Mucosa of rectum (tissue), 2 donors: ENCODE measurements around the gene IL36B.

Experiments used
- H3K27ac ChIP-seq, 2 donors: one replicate each; pipeline ENCODE4 v1.7.0; 2013; ENCODE audit warnings: inconsistent platforms in 2 of 2, low read depth in 2 of 2, low read length in 2 of 2
- H3K27me3 ChIP-seq, 2 donors: one replicate each; pipeline ENCODE4 v1.7.0; 2013; ENCODE audit warnings: low read length in 2 of 2; ENCODE audit not compliant: control insufficient read depth in 2 of 2, insufficient read depth in 2 of 2
- H3K36me3 ChIP-seq, 2 donors: one replicate each; pipeline ENCODE4 v1.7.0; 2013; ENCODE audit warnings: low read length in 2 of 2; ENCODE audit not compliant: control insufficient read depth in 2 of 2, insufficient read depth in 2 of 2
- H3K4me1 ChIP-seq, 2 donors: one replicate each; pipeline ENCODE4 v1.7.0; 2013; ENCODE audit warnings: low read length in 2 of 2, mild to moderate bottlenecking in 1 of 2; ENCODE audit not compliant: control insufficient read depth in 2 of 2, insufficient read depth in 2 of 2
- H3K4me3 ChIP-seq, 2 donors: one replicate each; pipeline ENCODE4 v1.7.0; 2013; ENCODE audit warnings: low read length in 2 of 2
- H3K9ac ChIP-seq, 2 donors: one replicate each; pipeline ENCODE4 v1.7.0; 2013; ENCODE audit warnings: low read length in 2 of 2, low read depth in 1 of 2, mild to moderate bottlenecking in 1 of 2
- H3K9me3 ChIP-seq, 2 donors: one replicate each; pipeline ENCODE4 v1.7.0; 2013; ENCODE audit warnings: low read length in 2 of 2; ENCODE audit not compliant: control insufficient read depth in 2 of 2
- donor health status: healthy.
- donor health status: Normal muscosa, but diverticular disease.

Gene IL36B

DNA sequence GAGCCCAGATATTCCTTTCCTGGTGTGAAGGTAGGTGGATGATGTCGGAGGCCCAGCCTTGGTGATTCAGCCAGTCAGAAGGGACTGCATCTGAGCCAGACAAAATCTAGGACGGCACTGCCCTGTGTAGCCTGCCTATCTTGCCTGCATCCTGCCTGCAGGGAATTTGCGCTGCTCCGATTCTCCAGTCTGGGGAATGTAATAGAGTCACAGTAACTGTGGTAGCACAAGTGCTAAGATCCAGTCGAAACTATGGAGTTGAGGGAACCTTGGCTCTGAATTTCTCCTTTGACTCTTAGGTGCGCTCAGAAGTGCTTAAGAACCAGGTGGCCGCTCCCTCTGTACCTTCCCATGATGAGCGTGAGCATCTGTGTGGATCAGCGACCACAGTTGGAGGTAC lies 15.9 kb downstream of the IL36B start:
- no peak overlapping the region for H3K27ac ChIP-seq
- H3K4me1 ChIP-seq: no peaks in the 10 kb centered on the region
- no peaks in the 10 kb centered on the region for H3K27me3 ChIP-seq
- no peak overlapping the region for H3K9ac ChIP-seq
- no peaks in the 10 kb centered on the region for H3K36me3 ChIP-seq
- no peak overlapping the region for H3K4me3 ChIP-seq
- H3K9me3 ChIP-seq: no peaks in the 10 kb centered on the region

DNA sequence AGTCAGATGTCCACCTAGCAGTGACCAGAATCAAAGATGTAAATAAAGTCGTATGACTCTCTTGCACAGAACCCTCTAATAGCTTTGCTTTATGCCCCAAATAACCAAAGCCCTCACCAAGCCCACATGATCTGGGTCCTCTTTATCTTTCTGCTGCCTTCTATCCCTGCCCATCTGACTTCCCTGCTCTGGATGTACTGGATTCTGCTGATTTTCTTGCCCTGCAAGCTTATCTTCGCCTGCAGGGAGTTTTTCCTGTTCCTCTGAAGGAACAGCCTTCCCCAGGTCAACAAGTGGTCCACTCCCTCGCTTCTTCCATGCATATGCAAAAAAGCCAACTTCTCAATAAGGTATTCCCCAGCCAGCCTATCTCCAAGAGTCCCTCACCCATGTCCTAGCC lies 18.7 kb downstream of the IL36B start:
- Histone ChIP-seq H3K4me3 (no peak overlapping the region), H3K27me3 (no peaks in the 10 kb centered on the region), H3K27ac (no peak overlapping the region), H3K4me1 (no peaks in the 10 kb centered on the region), H3K9ac (no peak overlapping the region), H3K9me3 (no peaks in the 10 kb centered on the region), H3K36me3 (no peaks in the 10 kb centered on the region)

DNA sequence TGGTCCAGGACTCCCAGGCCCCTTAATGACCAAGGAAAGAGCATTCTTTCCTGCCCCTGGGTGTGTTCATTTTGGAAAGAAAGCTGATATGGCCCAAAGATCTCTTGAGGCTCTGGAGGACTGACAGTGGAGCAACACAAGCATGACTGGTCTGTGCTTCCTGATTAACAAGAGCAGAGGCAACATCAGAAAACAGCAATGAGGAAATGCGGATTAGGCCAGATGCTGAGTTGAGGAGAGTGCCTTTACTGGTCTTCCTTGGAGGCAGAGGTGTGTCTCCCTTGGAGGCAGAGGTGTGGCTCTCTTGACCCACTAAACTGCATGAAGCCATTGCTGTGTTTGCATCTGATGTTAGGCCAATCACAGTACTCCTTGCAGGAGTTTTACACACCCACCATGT lies 19.9 kb downstream of the IL36B start:
- Histone ChIP-seq H3K4me1 (no peaks in the 10 kb centered on the region), H3K27me3 (peaks cover 0 to 5% of the 10 kb centered on the region in 2 donors), H3K4me3 (no peak overlapping the region), H3K27ac (no peak overlapping the region), H3K9me3 (no peaks in the 10 kb centered on the region), H3K9ac (no peak overlapping the region), H3K36me3 (no peaks in the 10 kb centered on the region)

DNA sequence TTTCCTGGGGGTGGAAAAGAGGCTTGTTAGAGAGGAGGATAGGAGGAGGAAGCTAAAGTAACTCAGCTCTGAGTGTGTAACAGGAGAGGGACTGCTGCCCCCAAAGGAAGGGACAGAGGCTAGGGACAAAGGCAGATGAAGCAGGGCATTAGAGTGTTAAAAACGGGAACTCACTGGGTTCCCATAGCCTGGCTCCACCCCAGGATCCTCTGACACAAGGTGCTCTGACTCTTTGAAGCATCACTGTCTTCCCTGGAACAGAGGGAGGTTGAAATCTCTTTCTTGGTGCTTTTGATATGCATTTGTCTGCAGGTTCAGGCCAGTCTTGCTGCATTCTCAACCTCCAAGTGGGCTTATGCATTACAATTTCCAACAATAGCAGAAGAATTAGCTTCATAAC lies 24.6 kb downstream of the IL36B start:
- no peaks in the 10 kb centered on the region for H3K4me1 ChIP-seq
- no peaks in the 10 kb centered on the region for H3K36me3 ChIP-seq
- H3K27ac ChIP-seq: no peak overlapping the region
- H3K4me3 ChIP-seq: no peak overlapping the region
- no peaks in the 10 kb centered on the region for H3K9me3 ChIP-seq
- H3K9ac ChIP-seq: no peak overlapping the region
- H3K27me3 ChIP-seq: peaks cover 7 to 9% of the 10 kb centered on the region in 2 donors

DNA sequence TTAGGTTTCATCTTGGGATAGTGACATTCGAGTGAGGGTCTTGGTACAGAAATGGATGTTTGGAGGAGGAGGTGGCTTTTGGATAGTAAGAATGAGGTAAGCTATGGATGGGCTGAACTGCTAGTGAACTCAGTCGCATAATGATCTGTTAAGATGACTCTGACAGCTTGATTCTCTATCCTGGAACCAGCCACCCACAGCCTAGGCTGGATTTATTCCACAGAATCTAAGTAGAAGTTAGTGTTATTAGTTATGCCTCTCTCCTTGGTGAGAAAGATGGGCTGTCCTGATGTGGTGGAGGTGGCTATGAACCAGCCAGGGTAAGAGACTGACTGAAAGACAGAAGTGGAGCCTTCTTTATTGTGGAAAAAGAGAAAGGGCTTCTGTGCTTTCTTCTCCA lies 25.0 kb downstream of the IL36B start:
- no peak overlapping the region for H3K27ac ChIP-seq
- H3K4me1 ChIP-seq: no peaks in the 10 kb centered on the region
- no peaks in the 10 kb centered on the region for H3K36me3 ChIP-seq
- H3K9ac ChIP-seq: no peak overlapping the region
- no peaks in the 10 kb centered on the region for H3K9me3 ChIP-seq
- peaks cover 7 to 9% of the 10 kb centered on the region in 2 donors for H3K27me3 ChIP-seq
- no peak overlapping the region for H3K4me3 ChIP-seq

DNA sequence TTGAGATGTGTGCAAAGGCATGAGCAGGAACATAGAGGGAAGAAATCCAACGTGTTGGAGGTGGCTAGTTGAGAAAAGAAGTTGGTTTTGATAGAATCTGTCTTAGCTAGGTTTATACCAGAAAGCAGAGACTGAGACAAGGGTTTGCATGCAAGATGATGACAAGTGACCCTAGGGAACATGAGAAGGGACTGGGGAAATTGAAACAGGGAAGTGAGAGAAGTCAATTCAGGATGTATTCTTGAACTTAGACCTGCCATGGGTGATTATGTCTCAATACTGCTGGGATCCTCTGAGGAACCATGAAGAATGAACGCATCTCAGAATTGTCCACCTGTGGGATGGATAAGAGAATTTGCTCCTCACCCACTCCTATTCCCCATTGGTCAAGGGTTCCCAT lies 26.9 kb downstream of the IL36B start:
- no peaks in the 10 kb centered on the region for H3K9me3 ChIP-seq
- no peaks in the 10 kb centered on the region for H3K4me1 ChIP-seq
- H3K27me3 ChIP-seq: peaks cover 7 to 9% of the 10 kb centered on the region in 2 donors
- H3K9ac ChIP-seq: no peak overlapping the region
- no peak overlapping the region for H3K27ac ChIP-seq
- H3K4me3 ChIP-seq: no peak overlapping the region
- no peaks in the 10 kb centered on the region for H3K36me3 ChIP-seq

DNA sequence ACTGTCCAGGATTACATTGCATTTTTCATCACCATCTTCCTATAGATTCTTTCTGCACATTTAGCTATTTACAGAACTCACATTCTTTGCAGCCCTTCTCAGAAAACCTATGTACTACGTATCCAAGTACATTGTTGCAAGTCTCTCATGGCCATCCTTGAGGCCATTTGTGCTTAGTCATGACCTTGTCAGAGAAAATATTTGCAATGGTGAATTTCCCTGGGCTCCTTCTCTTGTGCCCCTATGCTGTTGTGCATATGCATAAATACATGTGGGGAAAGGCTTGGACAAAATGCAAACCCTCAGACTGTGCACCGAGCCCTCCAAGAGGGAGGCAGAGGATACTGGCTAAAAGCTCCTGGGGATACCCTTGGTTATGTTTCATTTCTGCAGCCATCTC lies 27.9 kb downstream of the IL36B start:
- Histone ChIP-seq H3K4me1 (no peaks in the 10 kb centered on the region), H3K27me3 (peaks cover 7 to 9% of the 10 kb centered on the region in 2 donors), H3K36me3 (no peaks in the 10 kb centered on the region), H3K9ac (no peak overlapping the region), H3K4me3 (no peak overlapping the region), H3K27ac (no peak overlapping the region), H3K9me3 (no peaks in the 10 kb centered on the region)

DNA sequence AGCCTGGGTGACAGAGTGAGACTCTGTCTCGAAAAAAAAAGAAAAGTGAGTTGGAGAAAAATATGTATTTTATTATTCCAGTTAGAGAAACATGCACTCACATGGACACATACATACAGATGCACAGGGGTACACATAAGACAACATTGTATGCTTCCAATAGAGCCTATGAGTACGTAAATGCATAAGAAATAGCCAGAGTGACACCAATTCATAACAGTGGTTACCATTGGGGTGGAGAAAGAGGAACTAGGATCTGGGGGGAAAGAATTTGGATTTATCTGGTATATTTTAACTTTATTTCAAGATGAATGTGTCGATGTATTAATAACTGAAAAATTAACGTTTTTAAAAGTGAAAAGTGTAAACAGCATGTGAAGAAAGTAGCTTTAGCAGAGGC lies 31.4 kb downstream of the IL36B start:
- H3K9me3 ChIP-seq: no peaks in the 10 kb centered on the region
- H3K27ac ChIP-seq: no peak overlapping the region
- H3K4me3 ChIP-seq: no peak overlapping the region
- H3K27me3 ChIP-seq: peaks cover 0 to 4% of the 10 kb centered on the region in 2 donors
- no peaks in the 10 kb centered on the region for H3K36me3 ChIP-seq
- no peak overlapping the region for H3K9ac ChIP-seq
- no peaks in the 10 kb centered on the region for H3K4me1 ChIP-seq

DNA sequence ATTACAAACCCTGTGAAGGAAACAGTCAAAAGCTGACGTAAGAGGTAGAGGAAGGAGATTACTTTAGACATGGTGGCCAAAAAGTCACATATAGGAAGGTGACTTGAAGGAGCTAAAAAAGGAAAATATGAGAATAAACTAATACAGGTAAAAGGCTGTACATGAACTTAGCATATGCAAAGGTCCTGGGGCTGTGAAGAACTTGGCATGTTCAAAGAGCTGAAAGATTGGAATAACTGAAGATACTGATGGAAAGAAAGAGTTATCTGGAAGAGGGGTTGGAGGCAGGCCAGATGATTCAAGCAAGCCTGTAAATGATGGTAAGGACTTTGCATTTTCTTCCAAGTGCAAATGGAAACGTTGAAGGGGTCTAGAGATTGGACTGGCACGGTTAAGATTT lies 34.2 kb downstream of the IL36B start:
- Histone ChIP-seq H3K27ac (no peak overlapping the region), H3K4me3 (no peak overlapping the region), H3K27me3 (no peaks in the 10 kb centered on the region), H3K9ac (no peak overlapping the region), H3K4me1 (no peaks in the 10 kb centered on the region), H3K36me3 (no peaks in the 10 kb centered on the region), H3K9me3 (no peaks in the 10 kb centered on the region)

DNA sequence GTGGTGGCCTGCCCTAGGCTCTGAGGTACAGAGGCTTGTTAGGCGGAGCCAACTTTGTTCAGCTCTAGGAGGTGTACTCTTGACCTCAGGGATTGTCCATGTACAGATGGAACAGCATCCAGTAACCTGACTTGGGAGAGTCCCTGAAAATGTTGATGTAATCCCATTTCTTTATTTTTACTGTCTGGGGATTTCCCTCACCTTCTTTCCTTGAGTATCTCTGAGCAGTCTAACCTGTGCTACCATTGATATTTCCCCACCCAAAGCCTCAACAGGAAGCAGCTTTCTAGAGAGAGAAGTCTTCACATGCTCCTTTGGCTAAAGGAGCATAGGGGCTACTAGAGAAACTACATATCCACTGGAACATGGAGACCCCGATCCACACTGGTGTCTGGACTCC lies 37.0 kb downstream of the IL36B start:
- Histone ChIP-seq H3K9ac (no peak overlapping the region), H3K27me3 (peaks cover 0 to 3% of the 10 kb centered on the region in 2 donors), H3K27ac (no peak overlapping the region), H3K4me1 (no peaks in the 10 kb centered on the region), H3K4me3 (no peak overlapping the region), H3K36me3 (no peaks in the 10 kb centered on the region), H3K9me3 (no peaks in the 10 kb centered on the region)

DNA sequence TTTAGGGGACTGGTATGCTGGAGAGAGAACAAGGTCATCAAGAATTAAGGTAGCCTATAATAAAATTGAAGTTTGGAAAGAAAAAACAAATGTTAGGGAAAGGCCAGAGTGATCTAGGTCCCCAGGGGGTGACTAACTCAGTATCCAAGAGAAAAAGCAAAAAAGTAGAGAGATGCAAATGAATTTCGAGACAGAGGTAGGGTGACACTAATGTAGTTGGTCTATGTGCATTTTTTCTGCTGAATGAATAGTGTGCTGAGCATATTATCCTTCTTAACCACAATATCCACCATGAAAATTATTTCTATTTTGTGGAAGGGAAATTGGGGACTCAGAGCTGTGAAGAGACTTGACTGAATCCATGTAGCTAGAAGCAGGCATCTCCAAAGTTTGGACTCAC lies 37.6 kb downstream of the IL36B start:
- H3K4me3 ChIP-seq: no peak overlapping the region
- no peaks in the 10 kb centered on the region for H3K9me3 ChIP-seq
- no peaks in the 10 kb centered on the region for H3K36me3 ChIP-seq
- no peak overlapping the region for H3K27ac ChIP-seq
- no peaks in the 10 kb centered on the region for H3K4me1 ChIP-seq
- no peak overlapping the region for H3K9ac ChIP-seq
- H3K27me3 ChIP-seq: peaks cover 0 to 3% of the 10 kb centered on the region in 2 donors
